H1 (cell line): ENCODE measurements around the gene FBXW5. TPM values are rescaled to one million over a fixed set of nuclear protein-coding genes. Genes with fewer than 3 reads are reported as not detected.
A peak's percentile ranks its signal among the peaks of the same experiment; 100 is the strongest.

ENCODE experiments used
- CTCF ChIA-PET: fragments of 300-600 bp; sonication (Branson Sonifier 250); formaldehyde crosslinking; loops from one replicate; lab custom pipeline; 2021; ENCODE audit not compliant: partially characterized antibody; lab: Charles Lee
- POLR2A ChIA-PET: fragments of 300-600 bp; sonication (Branson Sonifier 250); formaldehyde crosslinking; loops from one replicate; lab custom pipeline; 2021; ENCODE audit warnings: inconsistent platforms; ENCODE audit not compliant: partially characterized antibody; lab: Charles Lee
- DNase-seq, 2 experiments: peaks; one replicate each; pipeline versions ENCODE4 v3.0.0 to v3.0.0-alpha.2; 2010 to 2022; ENCODE audit warnings: low spot score in 2 of 2, low read depth in 1 of 2, mixed read lengths in 1 of 2
- FAIRE-seq: peaks from 2 replicates; lab custom pipeline; 2011; peaks lifted over from hg19 to GRCh38; lab: Jason Lieb, UNC
- H2AFZ ChIP-seq: 2 replicates; pipeline ENCODE4 v1.8.1; 2012; ENCODE audit warnings: low read length, inconsistent platforms
- H2AK5ac ChIP-seq: 2 replicates; pipeline ENCODE4 v1.6.1; 2013; ENCODE audit warnings: low read depth, low read length
- H2BK120ac ChIP-seq: replicated peaks from 2 replicates; pipeline ENCODE3; 2013; ENCODE audit warnings: low read depth, low read length, inconsistent platforms
- H2BK12ac ChIP-seq: 2 replicates; pipeline ENCODE4 v1.6.1; 2013; ENCODE audit warnings: low read depth, low read length
- H2BK15ac ChIP-seq: 2 replicates; pipeline ENCODE4 v1.6.1; 2013; ENCODE audit warnings: low read length
- H2BK20ac ChIP-seq: 2 replicates; pipeline ENCODE4 v1.6.1; 2013; ENCODE audit warnings: low read length
- H2BK5ac ChIP-seq: 2 replicates; pipeline ENCODE4 v1.6.1; 2013; ENCODE audit warnings: low read depth, low read length
- H3K14ac ChIP-seq: 2 replicates; pipeline ENCODE4 v1.6.1; 2013; ENCODE audit warnings: inconsistent platforms; ENCODE audit not compliant: insufficient read length
- H3K18ac ChIP-seq: 2 replicates; pipeline ENCODE4 v1.6.1; 2013; ENCODE audit warnings: low read length; ENCODE audit errors: extremely low read depth
- H3K23ac ChIP-seq: 2 replicates; pipeline ENCODE4 v1.6.1; 2013; ENCODE audit warnings: inconsistent platforms; ENCODE audit not compliant: insufficient read length
- H3K23me2 ChIP-seq: 2 replicates; pipeline ENCODE4 v1.6.1; 2013; ENCODE audit warnings: low read depth, low read length
- H3K27ac ChIP-seq: 2 replicates; pipeline ENCODE4 v1.6.1; 2011; ENCODE audit warnings: low read depth, low read length, inconsistent platforms
- H3K27me3 ChIP-seq, 4 experiments: replicated peaks in 1 of 4; 1 replicate in 1 of 4; 2 replicates in 3 of 4; pipeline versions ENCODE4 v1.6.1 to v1.8.1; 2011 to 2013; ENCODE audit warnings: low read length in 3 of 4, mild to moderate bottlenecking in 3 of 4, inconsistent platforms in 2 of 4, mixed read lengths in 2 of 4, moderate library complexity in 1 of 4; ENCODE audit not compliant: control insufficient read depth in 3 of 4, insufficient read depth in 3 of 4; ENCODE audit errors: extremely low read depth in 1 of 4
- H3K36me3 ChIP-seq, 4 experiments: 2 replicates each; pipeline versions ENCODE4 v1.6.1 to v1.8.1; 2011 to 2013; ENCODE audit warnings: mild to moderate bottlenecking in 4 of 4, low read length in 3 of 4, moderate library complexity in 2 of 4, control low read depth in 1 of 4, inconsistent platforms in 1 of 4; ENCODE audit not compliant: insufficient read depth in 4 of 4, control insufficient read depth in 2 of 4
- H3K4ac ChIP-seq: replicated peaks from 2 replicates; pipeline ENCODE3; 2013; ENCODE audit warnings: low read length, low read depth, mixed read lengths, inconsistent platforms; ENCODE audit not compliant: insufficient read length
- H3K4me1 ChIP-seq, 4 experiments: replicated peaks in 1 of 4; 1 replicate in 1 of 4; 2 replicates in 3 of 4; pipeline versions ENCODE4 v1.6.1 to v1.8.1; 2011 to 2013; ENCODE audit warnings: low read length in 3 of 4, inconsistent platforms in 2 of 4, mixed read lengths in 1 of 4; ENCODE audit not compliant: insufficient read depth in 4 of 4, control insufficient read depth in 3 of 4
- H3K4me2 ChIP-seq, 2 experiments: 2 replicates each; pipeline versions ENCODE4 v1.6.1 to v1.8.1; 2011 to 2013; ENCODE audit warnings: low read depth in 2 of 2, low read length in 2 of 2, control low read depth in 1 of 2, inconsistent platforms in 1 of 2, mild to moderate bottlenecking in 1 of 2; ENCODE audit not compliant: insufficient read depth in 1 of 2
- H3K4me3 ChIP-seq, 4 experiments: fragments of 200-600, 300-600 bp in 1 of 4; sonication (generic), shearing (Covaris generic), sonication (Bioruptor Twin) in 1 of 4; 2 replicates each; pipeline versions ENCODE4 v1.5.1 to v1.8.1; 2011 to 2016; ENCODE audit warnings: low read length in 4 of 4, low read depth in 3 of 4, control low read depth in 2 of 4, inconsistent platforms in 2 of 4, mild to moderate bottlenecking in 2 of 4, mixed read lengths in 1 of 4, moderate library complexity in 1 of 4; ENCODE audit not compliant: insufficient read depth in 2 of 4; ENCODE audit errors: extremely low read depth in 1 of 4
- H3K56ac ChIP-seq: replicated peaks from 2 replicates; pipeline ENCODE3; 2013; ENCODE audit warnings: low read depth, mild to moderate bottlenecking, mixed read lengths, low read length, inconsistent platforms; ENCODE audit not compliant: insufficient read length
- H3K79me1 ChIP-seq: 2 replicates; pipeline ENCODE4 v1.6.1; 2013; ENCODE audit warnings: low read depth, low read length, control low read depth
- H3K79me2 ChIP-seq, 2 experiments: 2 replicates each; pipeline versions ENCODE4 v1.6.1 to v1.8.1; 2012 to 2013; ENCODE audit warnings: low read length in 2 of 2, mild to moderate bottlenecking in 2 of 2, inconsistent platforms in 1 of 2; ENCODE audit not compliant: insufficient read depth in 2 of 2, control insufficient read depth in 1 of 2
- H3K9ac ChIP-seq, 4 experiments: replicated peaks in 1 of 4; 1 replicate in 1 of 4; 2 replicates in 3 of 4; pipeline versions ENCODE4 v1.6.1 to v1.8.1; 2011 to 2013; ENCODE audit warnings: low read depth in 3 of 4, low read length in 3 of 4, control low read depth in 2 of 4, mild to moderate bottlenecking in 2 of 4, moderate library complexity in 2 of 4, inconsistent platforms in 1 of 4; ENCODE audit errors: extremely low read depth in 1 of 4
- H3K9me3 ChIP-seq, 2 experiments: 2 replicates each; pipeline versions ENCODE4 v1.6.1 to v1.8.1; 2012 to 2013; ENCODE audit warnings: mild to moderate bottlenecking in 2 of 2, moderate library complexity in 2 of 2, control low read depth in 1 of 2, inconsistent platforms in 1 of 2, low read depth in 1 of 2, low read length in 1 of 2, mixed read lengths in 1 of 2; ENCODE audit not compliant: insufficient read depth in 2 of 2
- H4K20me1 ChIP-seq, 2 experiments: replicated peaks in 1 of 2; 2 replicates each; pipeline versions ENCODE3 to v1.8.1; 2011 to 2013; ENCODE audit warnings: inconsistent platforms in 2 of 2, low read length in 2 of 2, mild to moderate bottlenecking in 1 of 2; ENCODE audit not compliant: insufficient read depth in 2 of 2, control insufficient read depth in 1 of 2
- H4K5ac ChIP-seq: 2 replicates; pipeline ENCODE4 v1.6.1; 2013; ENCODE audit warnings: low read length, low read depth, mixed read lengths, inconsistent platforms; ENCODE audit not compliant: insufficient read length
- H4K8ac ChIP-seq: 2 replicates; pipeline ENCODE4 v1.8.0; 2013; ENCODE audit warnings: mild to moderate bottlenecking, moderate library complexity, low read length, inconsistent platforms; ENCODE audit not compliant: insufficient read depth; ENCODE audit errors: extremely low read depth
- H4K91ac ChIP-seq: replicated peaks from 2 replicates; pipeline ENCODE3; 2013; ENCODE audit warnings: low read length, mixed read lengths, inconsistent platforms; ENCODE audit not compliant: insufficient read length
- CHD2 ChIP-seq: IDR thresholded peaks from 2 replicates; pipeline ENCODE4 v1.6.1; 2012; ENCODE audit warnings: low read length, improper control_type of control experiment
- WGBS, 2 experiments: shearing (Covaris generic) in 1 of 2; methylation state at CpG; one replicate each; pipeline versions ENCODE4 v1.1.6 to v1.1.7; 2013 to 2015; ENCODE audit warnings: low lambda C conversion rate in 2 of 2, mixed read lengths in 2 of 2, inconsistent platforms in 1 of 2, low coverage in 1 of 2, missing lambda C conversion rate in 1 of 2; ENCODE audit not compliant: insufficient replicate concordance in 2 of 2, insufficient coverage in 1 of 2, insufficient read length in 1 of 2; ENCODE audit errors: extremely low coverage in 1 of 2, missing lambda C conversion rate in 1 of 2; 5-methylcytosine and 5-hydroxymethylcytosine counted together
- polyA plus RNA-seq, 7 experiments: library from polyadenylated mRNA; depleted of rRNA in 3 of 7; stranded (reverse) in 5 of 7; unstranded in 2 of 7; fragments of >200 nt in 5 of 7; fragments of 200-250 nt in 2 of 7; gene quantifications; 1 replicate in 5 of 7; 2 replicates in 1 of 7; 4 replicates in 1 of 7; pipeline versions ENCODE4 v1.2.1 to v1.2.3, GENCODE V29; 2011 to 2013; ENCODE audit warnings: missing spikeins in 2 of 7, mixed read lengths in 2 of 7
- total RNA-seq: library from RNA; stranded (reverse); fragmentation: NEBNext Ultra II Directional; extraction: Animal tissue kit (Norgen Biotek cat#: 25700); gene quantifications from 2 replicates; pipeline ENCODE4 v1.2.1, GENCODE V29; 2021

Gene FBXW5
- total and polyA plus RNA-seq, 2 of the 8 experiments (the other 6 are each of a cell fraction or from before 2014, with no cell fraction given): 49.0 to 71.0 TPM

DNA sequence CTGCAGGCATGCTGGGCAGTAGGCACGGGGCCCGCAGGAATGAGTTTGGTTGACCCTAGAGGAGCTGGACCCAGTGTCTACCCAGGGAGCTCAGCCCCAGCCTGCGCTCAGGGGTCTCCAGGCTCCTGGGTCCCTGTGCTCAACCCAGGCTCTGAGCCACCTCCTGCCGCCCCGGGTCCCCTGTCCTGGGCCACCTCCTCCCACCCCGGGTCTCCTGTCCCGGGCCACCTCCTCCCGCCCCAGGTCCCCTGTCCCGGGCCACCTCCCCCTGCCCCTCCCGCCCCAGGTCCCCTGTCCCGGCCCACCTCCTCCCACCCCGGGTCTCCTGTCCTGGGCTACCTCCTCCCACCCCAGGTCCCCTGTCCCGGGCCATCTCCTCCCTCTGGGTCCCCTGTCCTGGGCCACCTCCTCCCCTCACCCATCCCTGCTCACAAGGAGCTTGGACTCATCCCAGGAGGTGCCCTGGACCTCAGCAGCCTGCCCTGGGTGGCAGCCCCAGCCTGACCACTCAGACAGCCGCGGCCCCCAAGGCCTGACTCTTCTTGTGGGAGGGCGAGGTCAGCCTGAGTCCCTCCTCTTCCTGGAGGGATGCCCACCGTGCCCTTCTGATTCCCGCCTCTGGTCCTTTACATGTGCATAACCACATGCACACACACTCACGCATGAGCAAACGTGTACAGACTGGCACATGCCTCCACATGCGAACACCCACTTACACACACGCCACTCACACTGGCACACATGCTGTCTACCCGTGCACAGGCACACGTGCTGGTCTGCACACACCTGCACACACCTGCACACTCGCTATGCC is 9.9 kb upstream of the FBXW5 start:
- CTCF ChIA-PET: interaction anchor here (0.8 to 5.2 kb wide), 9 partner anchors 8 to 164 kb away, joined by 3 to 21 read pairs (median 3); partner anchors contain the start of genes C8G and FBXW5
- peak overlapping the region in 1 of 4 experiments; percentile 14; a peak in 1 of 7 replicates for H3K9ac ChIP-seq
- no peak for DNase-seq

More for the DNA sequence above, 9.9 kb upstream of the FBXW5 start:
- Histone ChIP-seq H3K36me3 (no peaks in the 10 kb centered on the region), H2BK12ac (no peak overlapping the region), H2AK5ac (no peak overlapping the region), H3K4ac (no peak overlapping the region), H3K23me2 (peaks cover 15% of the 10 kb centered on the region; the same call in 1 of the 2 replicates), H4K8ac (0 out of 2 replicates have a peak overlapping the region, but pooled peaks have one; percentile 51), H3K56ac (no peak overlapping the region), H3K23ac (no peak overlapping the region), H3K14ac (no peak overlapping the region), H3K27me3 (no peaks in the 10 kb centered on the region), H3K27ac (no peak overlapping the region), H2BK120ac (no peak overlapping the region), H2BK15ac (no peak overlapping the region), H4K5ac (no peak overlapping the region), H3K4me3 (no peak overlapping the region), H3K4me1 (peaks cover 0 to 9% (median 6%) of the 10 kb centered on the region in 4 experiments; a peak in 5 of 7 replicates), H2AFZ (no peak overlapping the region), H3K18ac (no peak overlapping the region; the same call in 1 of the 2 replicates), H3K79me1 (no peaks in the 10 kb centered on the region), H3K4me2 (no peak overlapping the region), H2BK20ac (no peak overlapping the region), H2BK5ac (no peak overlapping the region; the same call in 1 of the 2 replicates), H4K91ac (peak overlapping the region; percentile 34), H4K20me1 (peaks cover 0 to 6% of the 10 kb centered on the region in 2 experiments), H3K79me2 (no peaks in the 10 kb centered on the region), H3K9me3 (no peaks in the 10 kb centered on the region)
- no peak for FAIRE-seq
- POLR2A ChIA-PET: no interaction called here
- no peak for TF ChIP-seq CHD2
- WGBS, 2 experiments: 94% methylated on average over 14 of the region's 25 CpGs; no CpG with 5 or more reads in 1 of the 2 experiments
